Ovary (tissue), 9 donors: ENCODE results near the gene SHISA7. TPM values are rescaled to one million over a fixed set of nuclear protein-coding genes. Genes with fewer than 3 reads are reported as not detected.

Experiments used
- DNase-seq, 5 donors: peaks; one replicate each; pipeline ENCODE4 v3.0.0-alpha.2; 2019 to 2020
- H3K27ac ChIP-seq, 2 donors: fragments of 200-600 bp; one replicate each; pipeline versions ENCODE4 v1.5.1 to v1.8.0; 2019 to 2022
- H3K27me3 ChIP-seq: fragments of 200-600 bp; one replicate; pipeline ENCODE4 v1.8.0; 2022
- H3K36me3 ChIP-seq: fragments of 200-600 bp; sonication (generic); one replicate; pipeline ENCODE4 v1.5.1; 2019
- H3K4me1 ChIP-seq: one replicate; pipeline ENCODE4 v1.8.1; 2013; ENCODE audit warnings: mild to moderate bottlenecking, moderate library complexity; ENCODE audit not compliant: insufficient read depth
- H3K4me3 ChIP-seq: fragments of 200-600 bp; sonication (generic); one replicate; pipeline ENCODE4 v1.5.1; 2017
- H3K9me3 ChIP-seq, 2 donors: fragments of 200-600 bp in 1 of 2; sonication (generic) in 1 of 2; one replicate each; pipeline versions ENCODE4 v1.5.1 to v1.8.1; 2013 to 2019; ENCODE audit warnings: mild to moderate bottlenecking in 1 of 2, moderate library complexity in 1 of 2
- EP300 ChIP-seq: sonication (generic); formaldehyde crosslinking; IDR thresholded peaks from one replicate; pipeline ENCODE4 v1.6.1; 2017; ENCODE audit warnings: antibody characterized with exemption
- POLR2A ChIP-seq: fragments of 450-650 bp; IDR thresholded peaks from one replicate; pipeline ENCODE4 v1.6.1; 2017; ENCODE audit warnings: antibody characterized with exemption, mild to moderate bottlenecking, moderate library complexity
- WGBS, 3 donors: extraction: QIAGEN DNeasy Blood & Tissue Kit in 1 of 3; methylation state at CpG; one replicate each; pipeline versions ENCODE4 v1.1.5 to v1.1.7; 2013 to 2017; 5-methylcytosine and 5-hydroxymethylcytosine counted together
- intact Hi-C, 4 donors: fragments of 100-400 bp; cut with DNase I; formaldehyde crosslinking; loops; one replicate each; pipeline versions ENCODE4 v1.11.0 to v1.15.1; 2022 to 2023
- polyA plus RNA-seq, 2 donors: library from polyadenylated mRNA; stranded (reverse); fragments of 200-250 nt in 1 of 2; fragments of 350-450 nt in 1 of 2; fragmentation: Illumina TruSeq in 1 of 2; extraction: RNeasy Lipid Tissue Mini Kit (QIAGEN cat#74804) in 1 of 2; gene quantifications; one replicate each; pipeline ENCODE4 v1.2.3, GENCODE V29; 2013 to 2014
- total RNA-seq, 7 donors: library from RNA; depleted of rRNA in 2 of 7; stranded (reverse); fragments of >200 nt in 2 of 7; fragmentation: NEBNext Ultra II Directional in 3 of 7; extraction: Animal tissue kit (Norgen Biotek cat#: 25700) in 3 of 7; gene quantifications; one replicate each; pipeline versions ENCODE4 v1.1.0 to v1.2.4, GENCODE V29; 2016 to 2023
- TF ChIP-seq, protein P1 (sequence below), 3 donors: fragments of 450-650 bp in 2 of 3; fragments of 200-600 bp in 1 of 3; IDR thresholded peaks; one replicate each; pipeline versions ENCODE4 v1.5.1 to v1.8.0; 2016 to 2022; ENCODE audit warnings: antibody characterized with exemption in 3 of 3, mild to moderate bottlenecking in 1 of 3
- donor health status: DM: no; HTN: no; CAD: no; lungs with moderate emphysema.
- donor health status: DM: no; HTN: no; CAD: no.
- donor health status: Bipolar disorder and iron deficiency.
- donor health status: DM: yes; HTN: yes; CAD: no.
- donor health status: DM: no; HTN: no; CAD: no.
- donor health status: DM: yes; HTN: yes; CAD: no.

The SHISA7 gene
- total and polyA plus RNA-seq, 9 donors = not detected

DNA sequence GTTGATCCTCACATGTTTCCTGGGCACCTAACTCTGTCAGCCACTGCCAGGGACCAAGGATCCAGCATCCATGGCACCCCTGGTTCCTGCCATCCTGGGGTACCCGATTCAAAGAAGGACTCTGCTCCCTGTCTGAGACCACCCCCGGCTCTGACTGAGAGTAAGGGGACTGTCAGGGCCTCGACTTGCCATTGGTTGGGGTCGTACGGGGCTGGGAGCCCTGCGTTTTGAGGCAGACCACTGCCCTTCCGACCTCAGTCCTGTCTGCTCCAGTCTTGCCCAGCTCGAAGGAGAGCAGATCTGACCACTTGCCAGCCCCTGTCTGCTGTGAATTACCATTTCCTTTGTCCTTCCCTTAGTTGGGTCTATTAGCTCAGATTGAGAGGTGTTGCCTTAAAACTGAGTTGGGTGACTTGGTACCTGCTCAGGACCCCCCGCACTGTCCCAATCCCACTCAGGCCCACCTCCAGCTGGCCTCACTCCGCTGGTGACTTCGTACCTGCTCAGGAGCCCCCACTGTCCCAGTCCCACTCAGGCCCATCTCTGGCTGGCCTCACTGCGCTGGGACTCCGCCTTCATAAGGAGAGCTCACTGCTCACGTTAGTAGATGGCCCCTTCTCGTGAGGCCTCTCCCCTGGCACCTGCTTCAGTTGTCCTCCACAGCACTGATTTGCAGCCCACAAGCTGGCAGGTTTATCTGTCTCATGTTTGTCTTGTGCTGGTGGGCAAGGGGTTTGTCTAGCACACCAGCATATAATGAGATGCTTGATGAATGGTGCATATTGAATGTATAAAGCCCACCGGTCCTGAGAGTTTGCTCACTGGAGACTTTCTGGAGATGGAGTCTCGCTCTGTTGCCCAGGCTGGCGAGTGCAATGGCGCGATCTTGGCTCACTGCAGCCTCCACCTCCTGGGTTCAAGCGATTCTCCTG lies 53.4 kb downstream of the SHISA7 start:
- Histone ChIP-seq H3K9me3 (no peaks in the 10 kb centered on the region), H3K4me3 (no peak overlapping the region), H3K27ac (no peak overlapping the region), H3K27me3 (no peaks in the 10 kb centered on the region), H3K36me3 (no peaks in the 10 kb centered on the region), H3K4me1 (peaks cover 21% of the 10 kb centered on the region)
- 68 to 74% (median 73%) methylated on average over 16 to 21 of the region's 21 CpGs for WGBS, 3 donors
- intact Hi-C loops = loop anchor here in 3 of 4 donors (5.0 to 10.0 kb wide), 4 partner anchors 73 to 115 kb away; partner anchors contain the start of genes C19orf85 (in 1 of the 3) and ISOC2 (in 1 of the 3)
- TF ChIP-seq POLR2A (no peak), EP300 (no peak)
- TF ChIP-seq, protein P1, sequence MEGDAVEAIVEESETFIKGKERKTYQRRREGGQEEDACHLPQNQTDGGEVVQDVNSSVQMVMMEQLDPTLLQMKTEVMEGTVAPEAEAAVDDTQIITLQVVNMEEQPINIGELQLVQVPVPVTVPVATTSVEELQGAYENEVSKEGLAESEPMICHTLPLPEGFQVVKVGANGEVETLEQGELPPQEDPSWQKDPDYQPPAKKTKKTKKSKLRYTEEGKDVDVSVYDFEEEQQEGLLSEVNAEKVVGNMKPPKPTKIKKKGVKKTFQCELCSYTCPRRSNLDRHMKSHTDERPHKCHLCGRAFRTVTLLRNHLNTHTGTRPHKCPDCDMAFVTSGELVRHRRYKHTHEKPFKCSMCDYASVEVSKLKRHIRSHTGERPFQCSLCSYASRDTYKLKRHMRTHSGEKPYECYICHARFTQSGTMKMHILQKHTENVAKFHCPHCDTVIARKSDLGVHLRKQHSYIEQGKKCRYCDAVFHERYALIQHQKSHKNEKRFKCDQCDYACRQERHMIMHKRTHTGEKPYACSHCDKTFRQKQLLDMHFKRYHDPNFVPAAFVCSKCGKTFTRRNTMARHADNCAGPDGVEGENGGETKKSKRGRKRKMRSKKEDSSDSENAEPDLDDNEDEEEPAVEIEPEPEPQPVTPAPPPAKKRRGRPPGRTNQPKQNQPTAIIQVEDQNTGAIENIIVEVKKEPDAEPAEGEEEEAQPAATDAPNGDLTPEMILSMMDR (IDR thresholded peaks at IDR 0.05) = no peak
- no peak for DNase-seq

- Histone ChIP-seq H3K27me3 (no peaks in the 10 kb centered on the region), H3K9me3 (no peaks in the 10 kb centered on the region), H3K4me1 (peaks cover 26% of the 10 kb centered on the region), H3K27ac (no peak overlapping the region), H3K4me3 (no peak overlapping the region), H3K36me3 (no peaks in the 10 kb centered on the region)
- DNase-seq = no peak
- TF ChIP-seq, protein P1 (IDR thresholded peaks at IDR 0.05) = no peak
- TF ChIP-seq EP300 (no peak), POLR2A (no peak)
- WGBS, 3 donors = 66 to 74% (median 69%) methylated on average over 24 of the region's 24 CpGs
- intact Hi-C loops = loop anchor here in 3 of 4 donors (5.0 to 10.0 kb wide), 4 partner anchors 74 to 117 kb away; partner anchors contain the start of genes C19orf85 (in 1 of the 3) and ISOC2 (in 1 of the 3)
Observed at GRCh38 chr19:55387736-55388497, 55.2 kb downstream of the SHISA7 start.

- Histone ChIP-seq H3K36me3 (no peaks in the 10 kb centered on the region), H3K27me3 (no peaks in the 10 kb centered on the region), H3K4me3 (peak overlapping the region; percentile 56), H3K9me3 (no peaks in the 10 kb centered on the region), H3K27ac (peak overlapping the region; percentile 64 to 95), H3K4me1 (peaks cover 26% of the 10 kb centered on the region)
- intact Hi-C loops = loop anchor here in 3 of 4 donors (5.0 to 10.0 kb wide), 4 partner anchors 76 to 118 kb away; partner anchors contain the start of genes C19orf85 (in 1 of the 3) and ISOC2 (in 1 of the 3)
- TF ChIP-seq, protein P1 (IDR thresholded peaks at IDR 0.05) = no peak
- TF ChIP-seq POLR2A (no peak), EP300 (no peak)
- peak in 1 of 5 donors; percentile 41 for DNase-seq
- WGBS, 3 donors = 1 to 2% (median 2%) methylated on average over 33 of the region's 33 CpGs
Observed at GRCh38 chr19:55386493-55386971, 56.6 kb downstream of the SHISA7 start.
